CD4-positive, alpha-beta T cell (primary cell): ENCODE data around the gene PHF12. TPM values are rescaled to one million over a fixed set of nuclear protein-coding genes. Genes with fewer than 3 reads are reported as not detected.
"Not testable (repeated sequence)": the region's sequence is repeated elsewhere in the genome, so short reads cannot be mapped to it uniquely, and the experiment has no call there.

Experiments used
- ATAC-seq: fragments of 200-7000 bp; cut with Tn5 transposase; one replicate; pipeline ENCODE4 v1.10.0; 2022; ENCODE audit warnings: mild to moderate bottlenecking; ENCODE audit not compliant: poor library complexity
- CTCF ChIA-PET: fragments of 350-600 bp; sonication (Branson Sonifier 250); formaldehyde crosslinking; loops from one replicate; lab custom pipeline; 2021; ENCODE audit warnings: antibody characterized with exemption, inconsistent platforms; lab: Charles Lee
- POLR2A ChIA-PET: fragments of 350-600 bp; sonication (Branson Sonifier 250); formaldehyde crosslinking; loops from one replicate; lab custom pipeline; 2021; ENCODE audit warnings: antibody characterized with exemption, inconsistent platforms; lab: Charles Lee
- DNase-seq, 14 experiments: peaks; one replicate each; pipeline ENCODE4 v3.0.0-alpha.2; 2013 to 2020; ENCODE audit warnings: mixed read lengths in 2 of 14
- H3K27ac ChIP-seq, 2 donors: one replicate each; pipeline versions ENCODE4 v1.5.1 to v1.7.0; 2013; ENCODE audit warnings: low read length in 2 of 2, low read depth in 1 of 2, mild to moderate bottlenecking in 1 of 2
- H3K27me3 ChIP-seq, 2 experiments: 1 replicate in 1 of 2; 2 replicates in 1 of 2; pipeline versions ENCODE4 v1.6.1 to v1.7.0; 2013; ENCODE audit warnings: low read length in 2 of 2, control low read depth in 1 of 2, mild to moderate bottlenecking in 1 of 2, moderate library complexity in 1 of 2; ENCODE audit not compliant: insufficient read depth in 2 of 2, control insufficient read depth in 1 of 2
- H3K36me3 ChIP-seq: one replicate; pipeline ENCODE4 v1.6.1; 2013; ENCODE audit warnings: low read length, control low read depth; ENCODE audit not compliant: insufficient read depth
- H3K4me1 ChIP-seq: one replicate; pipeline ENCODE4 v1.6.1; 2013; ENCODE audit warnings: low read length, control low read depth; ENCODE audit not compliant: insufficient read depth
- H3K4me3 ChIP-seq: one replicate; pipeline ENCODE4 v1.5.1; 2013; ENCODE audit warnings: mild to moderate bottlenecking, low read length, moderate library complexity
- H3K9me3 ChIP-seq, 2 experiments: 1 replicate in 1 of 2; 2 replicates in 1 of 2; pipeline versions ENCODE4 v1.6.1 to v1.7.0; 2013; ENCODE audit warnings: low read length in 2 of 2, mild to moderate bottlenecking in 2 of 2, control low read depth in 1 of 2, moderate library complexity in 1 of 2; ENCODE audit not compliant: control insufficient read depth in 1 of 2, insufficient read depth in 1 of 2
- H3K27ac Mint-ChIP-seq: one replicate; pipeline ENCODE4 v1.8.0; 2020; ENCODE audit warnings: mixed read lengths
- H3K27me3 Mint-ChIP-seq: one replicate; pipeline ENCODE4 v1.8.0; 2021; ENCODE audit warnings: mixed read lengths
- H3K36me3 Mint-ChIP-seq: one replicate; pipeline ENCODE4 v1.8.0; 2021; ENCODE audit warnings: low read depth, mixed read lengths
- H3K4me1 Mint-ChIP-seq: one replicate; pipeline ENCODE4 v1.8.0; 2021; ENCODE audit warnings: low read depth, mixed read lengths
- H3K4me3 Mint-ChIP-seq: one replicate; pipeline ENCODE4 v1.8.0; 2020; ENCODE audit warnings: mild to moderate bottlenecking, mixed read lengths
- H3K9me3 Mint-ChIP-seq: one replicate; pipeline ENCODE4 v1.8.0; 2020; ENCODE audit warnings: mixed read lengths
- CTCF ChIP-seq: fragments of 200-600 bp; IDR thresholded peaks from one replicate; pipeline ENCODE4 v1.8.0; 2022; ENCODE audit warnings: antibody characterized with exemption, mild to moderate bottlenecking
- intact Hi-C, 2 experiments: fragments of 100-400 bp; cut with DNase I in 1 of 2; cut with micrococcal nuclease in 1 of 2; formaldehyde crosslinking; loops; one replicate each; pipeline versions ENCODE4 v1.15.1 to v1.9.0; 2023 to 2025; cut with DNase I, micrococcal nuclease
- total RNA-seq, 174 experiments: library from RNA in 2 of 174; stranded (reverse) in 2 of 174; gene quantifications; one replicate each; pipeline ENCODE4 v1.2.3 and lab custom pipeline; 2021 to 2026

PHF12 gene
- total RNA-seq, 2 experiments from 2014 or later = 232 to 247 TPM

GRCh38 chr17:28879886-28880571 lies 71.3 kb downstream of the PHF12 start:
- intact Hi-C loops = no loop called here
- H3K36me3 Mint-ChIP-seq = peaks cover 75% of the 10 kb centered on the region

GRCh38 chr17:28878981-28879380 lies 72.3 kb downstream of the PHF12 start:
- no peaks in the 10 kb centered on the region for H3K9me3 ChIP-seq
- no peak overlapping the region for H3K4me3 Mint-ChIP-seq
- H3K27ac ChIP-seq = no peak overlapping the region
- no peaks in the 10 kb centered on the region for H3K27me3 ChIP-seq
- H3K36me3 Mint-ChIP-seq = peaks cover 65% of the 10 kb centered on the region
- ChIA-PET POLR2A (interaction anchor here (1.4 kb wide), 1 partner anchor 8 kb away, joined by 4 read pairs; no protein-coding TSS in a partner anchor), CTCF (interaction anchor here (0.7 kb wide), 1 partner anchor 17 kb away, joined by 3 read pairs; no protein-coding TSS in a partner anchor)
- no peaks in the 10 kb centered on the region for H3K9me3 Mint-ChIP-seq
- no peaks in the 10 kb centered on the region for H3K27me3 Mint-ChIP-seq
- peaks cover 60% of the 10 kb centered on the region for H3K36me3 ChIP-seq
- ATAC-seq (no peak), DNase-seq (no peak)
- H3K4me1 Mint-ChIP-seq = no peaks in the 10 kb centered on the region
- intact Hi-C loops = no loop called here
- TF ChIP-seq CTCF = no peak
- H3K27ac Mint-ChIP-seq = no peak overlapping the region
- no peaks in the 10 kb centered on the region for H3K4me1 ChIP-seq
- no peak overlapping the region for H3K4me3 ChIP-seq

More at GRCh38 chr17:28879886-28880571, 71.3 kb downstream of the PHF12 start:
- Mint-ChIP-seq H3K27ac (no peak overlapping the region), H3K4me3 (no peak overlapping the region), H3K9me3 (no peaks in the 10 kb centered on the region), H3K27me3 (no peaks in the 10 kb centered on the region), H3K4me1 (no peaks in the 10 kb centered on the region)
- ChIA-PET CTCF (no interaction called here), POLR2A (interaction anchor here (1.4 kb wide), 1 partner anchor 9 kb away, joined by 4 read pairs; no protein-coding TSS in a partner anchor)
- ATAC-seq = no peak
- Histone ChIP-seq H3K4me3 (no peak overlapping the region), H3K4me1 (no peaks in the 10 kb centered on the region), H3K36me3 (peaks cover 71% of the 10 kb centered on the region), H3K27ac (no peak overlapping the region), H3K9me3 (no peaks in the 10 kb centered on the region), H3K27me3 (no peaks in the 10 kb centered on the region)
- DNase-seq = no peak
- no peak for TF ChIP-seq CTCF

GRCh38 chr17:28878158-28878910 lies 73.0 kb downstream of the PHF12 start:
- Mint-ChIP-seq H3K4me3 (no peak overlapping the region), H3K27ac (no peak overlapping the region), H3K27me3 (no peaks in the 10 kb centered on the region), H3K4me1 (no peaks in the 10 kb centered on the region), H3K36me3 (peaks cover 59% of the 10 kb centered on the region), H3K9me3 (no peaks in the 10 kb centered on the region)
- Histone ChIP-seq H3K9me3 (no peaks in the 10 kb centered on the region), H3K36me3 (peaks cover 54% of the 10 kb centered on the region), H3K4me3 (no peak overlapping the region), H3K4me1 (no peaks in the 10 kb centered on the region), H3K27ac (no peak overlapping the region), H3K27me3 (no peaks in the 10 kb centered on the region)
- CTCF ChIA-PET = no interaction called here
- no peak for TF ChIP-seq CTCF
- intact Hi-C loops = no loop called here
- DNase-seq (no peak), ATAC-seq (no peak)
- POLR2A ChIA-PET = no interaction called here

GRCh38 chr17:28877150-28877711 lies 74.1 kb downstream of the PHF12 start:
- H3K27ac ChIP-seq, H3K4me3 ChIP-seq, H3K9me3 ChIP-seq, ATAC-seq, POLR2A ChIA-PET, H3K9me3 Mint-ChIP-seq, H3K4me1 ChIP-seq, H3K27me3 Mint-ChIP-seq, H3K4me1 Mint-ChIP-seq, DNase-seq, intact Hi-C loops, CTCF ChIA-PET, H3K4me3 Mint-ChIP-seq, H3K27ac Mint-ChIP-seq, H3K27me3 ChIP-seq: not testable (repeated sequence)
- H3K36me3 ChIP-seq = peaks cover 43% of the 10 kb centered on the region
- peaks cover 48% of the 10 kb centered on the region for H3K36me3 Mint-ChIP-seq
